HG03280 (cell line): ENCODE measurements around the gene DCBLD2.
"Not testable (repeated sequence)": the region's sequence is repeated elsewhere in the genome, so short reads cannot be mapped to it uniquely, and the experiment has no call there.

Experiments used
- ATAC-seq: cut with Tn5 transposase; IDR thresholded peaks from one replicate; pipeline ENCODE4 v1.9.1; 2021; ENCODE audit warnings: mild to moderate bottlenecking, moderate library complexity; ENCODE audit not compliant: unreplicated experiment

DCBLD2 gene

GRCh38 chr3:98839846-98840245, 61.6 kb downstream of the DCBLD2 start:
- ATAC-seq = no peak

DNA sequence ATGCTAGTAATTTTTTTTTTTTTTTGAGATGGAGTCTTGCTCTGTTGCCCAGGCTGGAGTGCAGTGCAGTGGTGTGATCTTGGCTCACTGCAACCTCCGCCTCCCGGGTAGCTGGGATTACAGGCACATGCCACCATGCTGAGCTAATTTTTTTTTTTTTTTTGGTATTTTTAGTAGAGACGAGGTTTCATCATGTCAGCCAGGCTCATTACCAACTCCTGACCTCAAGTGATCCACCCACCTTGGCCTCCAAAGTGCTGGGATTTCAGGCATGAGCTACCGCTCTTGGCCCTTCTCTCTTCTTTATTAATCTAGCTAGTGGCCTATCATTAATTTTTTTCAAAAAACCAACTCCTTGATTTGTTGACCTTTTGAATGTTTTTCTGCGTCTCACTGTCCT, 70.4 kb downstream of the DCBLD2 start:
- ATAC-seq = not testable (repeated sequence)

DNA sequence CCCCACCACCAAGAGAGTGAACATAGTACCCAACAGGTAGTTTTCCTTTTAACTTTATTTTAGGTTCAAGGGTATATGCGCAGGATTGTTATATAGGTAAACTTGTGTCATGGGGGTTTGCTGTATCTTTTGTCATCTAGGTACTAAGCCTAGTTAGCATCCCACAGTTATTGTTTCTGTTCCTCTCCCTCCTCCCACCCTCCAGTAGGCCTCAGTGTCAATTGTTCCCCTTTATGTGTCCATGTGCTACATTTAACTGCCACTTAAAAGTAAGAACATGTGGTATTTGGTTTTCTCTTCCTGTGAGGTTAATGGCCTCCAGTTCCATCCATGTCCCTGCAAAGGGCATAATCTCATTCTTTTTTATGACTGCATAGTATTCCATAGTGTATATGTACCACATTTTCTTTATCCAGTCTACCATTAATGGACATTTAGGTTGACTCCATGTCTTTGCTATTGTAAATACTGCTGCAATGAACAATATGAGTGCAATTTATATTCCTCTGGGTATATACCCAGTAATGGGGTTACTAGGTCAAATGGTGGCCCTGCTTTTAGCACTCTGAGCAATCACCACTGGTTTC, 72.2 kb downstream of the DCBLD2 start:
- no peak for ATAC-seq

- no peak for ATAC-seq
These were observed 74.1 kb downstream of the DCBLD2 start for GRCh38 chr3:98827221-98827920.

DNA sequence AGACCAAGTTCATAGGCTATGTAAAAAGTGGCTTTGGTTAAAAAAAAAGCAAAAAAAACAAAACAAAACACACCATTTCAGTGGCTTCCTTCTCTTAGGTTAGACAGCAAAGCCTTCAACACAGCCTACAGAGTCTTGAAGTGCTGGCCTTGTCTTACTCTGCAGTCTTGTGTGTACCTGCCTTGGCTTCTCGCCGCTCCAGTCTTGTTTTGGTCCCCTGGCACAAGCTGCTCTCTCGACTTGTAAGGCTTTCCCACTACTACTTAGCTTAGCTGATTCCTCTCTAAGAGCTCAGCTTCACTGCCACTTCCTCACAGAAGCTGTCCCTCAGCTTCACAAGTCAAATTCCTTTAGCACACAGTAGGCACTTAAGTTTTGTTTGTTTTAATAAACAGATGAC, 75.4 kb downstream of the DCBLD2 start:
- no peak for ATAC-seq

GRCh38 chr3:98824256-98824655, 77.2 kb downstream of the DCBLD2 start:
- ATAC-seq = no peak

- ATAC-seq = no peak
These were observed 77.7 kb downstream of the DCBLD2 start for GRCh38 chr3:98823791-98824190.

DNA sequence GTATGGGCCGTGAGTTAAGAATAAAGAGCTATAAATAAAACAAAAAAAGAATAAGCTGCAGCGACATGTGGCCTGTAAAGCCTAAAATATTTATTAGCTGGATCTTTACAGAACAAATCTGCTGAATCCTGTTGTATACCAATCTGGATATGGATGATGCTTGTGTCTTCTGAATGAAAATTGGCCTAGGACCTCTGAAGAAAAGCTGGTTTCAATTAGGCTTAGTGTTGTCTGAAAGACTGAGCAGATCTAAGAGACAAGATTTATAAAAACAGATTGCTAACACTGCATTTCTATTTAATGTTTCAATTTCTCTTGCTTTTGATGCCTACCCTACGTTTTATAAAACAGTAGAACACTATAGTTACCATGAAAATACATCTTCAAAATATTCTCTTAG, 80.4 kb downstream of the DCBLD2 start:
- ATAC-seq = no peak

DNA sequence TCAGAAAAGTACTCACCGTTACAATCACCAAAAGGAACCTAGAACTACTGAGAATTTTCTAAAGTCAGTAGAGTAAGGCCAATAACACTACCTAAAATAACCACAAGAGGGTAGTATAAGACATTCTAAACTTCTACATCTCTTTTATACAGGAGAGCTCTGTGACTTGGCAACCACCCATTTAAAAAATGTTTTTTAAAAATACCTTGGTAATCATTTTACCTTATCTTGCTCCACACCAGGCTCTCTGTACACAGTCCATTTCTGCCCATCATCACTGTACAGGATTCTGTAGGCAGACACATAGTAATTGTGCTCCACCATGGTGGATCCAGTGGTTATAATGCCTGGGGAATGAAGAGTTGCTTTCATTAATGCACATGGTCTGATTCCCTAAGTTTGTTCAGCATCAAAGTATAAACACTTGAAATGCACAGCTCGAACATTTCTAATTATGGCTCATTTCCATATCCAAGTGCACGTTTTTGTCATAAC, 83.9 kb downstream of the DCBLD2 start:
- ATAC-seq = peak; percentile 85

DNA sequence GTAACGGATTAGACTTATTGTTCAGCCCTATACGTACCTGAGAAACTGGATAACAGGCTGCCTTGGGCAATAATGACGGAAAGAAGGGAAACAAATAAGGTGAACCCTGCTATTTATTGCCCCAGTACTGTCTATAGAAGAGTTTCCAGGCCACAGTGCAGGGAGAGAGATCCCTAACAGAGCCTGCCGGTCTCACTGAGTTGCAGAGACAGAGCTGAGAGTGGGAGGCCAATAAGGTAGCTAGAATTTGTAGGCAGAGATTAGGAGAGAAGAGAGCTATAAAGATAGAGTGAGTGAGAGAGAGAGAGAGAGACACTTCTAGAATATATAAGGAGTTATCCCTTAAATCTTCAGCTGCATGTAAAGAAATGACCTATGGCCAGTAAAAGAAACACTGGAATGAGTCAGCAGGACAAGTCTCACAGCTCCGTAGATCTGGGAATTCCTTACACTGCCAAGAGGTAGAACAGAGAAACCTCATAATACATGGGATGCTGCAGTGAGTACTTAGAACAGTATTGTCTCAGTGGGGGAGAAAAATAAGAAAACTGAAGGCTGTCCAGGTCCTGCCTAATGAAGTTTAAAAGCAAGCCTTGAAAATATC, 86.6 kb downstream of the DCBLD2 start:
- no peak for ATAC-seq

DNA sequence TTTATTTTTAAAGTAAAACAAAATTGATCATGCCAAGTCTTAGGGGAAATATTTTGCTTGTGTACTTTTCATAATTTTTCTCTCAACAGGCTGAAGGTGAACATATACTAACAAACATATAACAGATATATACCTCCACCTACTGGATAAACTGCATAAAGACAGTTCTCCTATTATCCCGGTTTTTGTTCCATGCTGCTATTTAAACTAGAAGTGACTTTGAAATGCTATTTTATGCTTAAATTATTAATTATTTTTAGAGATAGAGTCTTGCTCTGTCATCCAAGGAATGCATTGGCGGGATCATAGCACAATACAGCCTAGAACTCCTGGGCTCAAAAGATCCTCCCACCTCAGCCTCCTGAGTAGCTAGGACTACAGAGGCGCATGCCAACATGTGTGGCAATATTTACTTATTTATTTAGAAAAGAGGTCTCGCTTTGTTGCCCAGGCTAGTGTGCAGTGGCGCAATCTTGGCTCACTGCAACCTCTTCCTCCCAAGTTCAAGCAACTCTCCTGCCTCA, 88.6 kb downstream of the DCBLD2 start:
- ATAC-seq = peak; percentile 46

GRCh38 chr3:98811048-98811447, 90.4 kb downstream of the DCBLD2 start:
- no peak for ATAC-seq

DNA sequence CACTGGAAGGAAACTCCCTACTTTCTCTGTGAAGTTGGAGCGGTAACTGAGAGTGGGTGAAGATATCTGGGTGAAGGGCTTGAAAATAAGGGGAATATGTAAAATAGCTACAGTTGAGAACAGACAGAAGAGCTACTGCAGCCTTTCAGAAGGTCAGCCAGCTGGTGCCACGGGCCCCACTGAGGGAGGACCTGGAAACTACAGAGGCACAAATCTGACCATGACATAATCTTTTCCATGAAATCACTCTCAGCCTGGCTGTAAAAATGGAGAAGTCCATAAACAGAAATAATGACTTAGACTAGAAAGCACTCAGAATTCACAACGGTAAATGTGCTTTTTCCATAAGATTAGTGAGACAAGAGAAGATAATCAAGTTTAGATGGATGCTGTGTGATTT, 91.9 kb downstream of the DCBLD2 start:
- ATAC-seq = no peak

- ATAC-seq = no peak
These were observed 93.4 kb downstream of the DCBLD2 start for GRCh38 chr3:98808071-98808470.

DNA sequence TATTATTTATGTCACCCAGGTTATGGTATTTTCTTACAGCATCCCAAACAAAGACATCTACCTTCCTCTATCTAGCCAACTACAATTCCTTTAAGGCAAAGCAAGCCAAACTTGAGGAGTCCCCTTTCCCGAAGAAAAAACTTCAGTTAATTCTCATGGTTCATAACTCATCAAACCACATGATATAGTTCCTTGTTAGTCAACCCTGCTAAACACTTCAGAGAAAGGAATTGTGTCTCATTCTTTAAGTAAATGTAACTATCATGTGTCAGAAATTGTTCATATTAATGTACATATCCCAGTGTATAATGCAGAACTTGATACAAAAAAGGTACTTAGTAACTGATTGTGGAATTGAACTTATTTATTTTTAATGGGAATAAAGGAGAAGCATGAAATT, 93.9 kb downstream of the DCBLD2 start:
- no peak for ATAC-seq

- ATAC-seq = no peak
These were observed 94.5 kb downstream of the DCBLD2 start for GRCh38 chr3:98807011-98807410.

GRCh38 chr3:98806521-98806920, 95.0 kb downstream of the DCBLD2 start:
- no peak for ATAC-seq

DNA sequence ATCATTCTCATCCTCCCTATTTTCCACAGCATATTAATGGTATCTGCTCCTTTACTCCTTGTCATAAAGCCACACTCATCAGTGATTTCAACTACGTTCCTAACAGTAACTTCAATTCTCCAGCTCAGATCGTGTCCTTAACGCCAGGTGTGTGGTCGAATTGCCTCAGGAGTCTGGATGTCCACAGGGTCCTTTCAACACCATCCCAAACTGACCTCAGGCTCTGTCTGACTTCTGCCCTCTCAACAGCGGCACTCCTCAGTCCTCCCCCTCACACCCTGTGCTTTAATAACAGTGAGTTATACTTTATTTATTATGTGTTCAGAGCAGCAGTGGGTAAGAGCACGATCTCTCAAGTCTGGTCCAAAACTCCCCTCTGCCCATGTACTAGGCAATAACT, 95.9 kb downstream of the DCBLD2 start:
- no peak for ATAC-seq

DNA sequence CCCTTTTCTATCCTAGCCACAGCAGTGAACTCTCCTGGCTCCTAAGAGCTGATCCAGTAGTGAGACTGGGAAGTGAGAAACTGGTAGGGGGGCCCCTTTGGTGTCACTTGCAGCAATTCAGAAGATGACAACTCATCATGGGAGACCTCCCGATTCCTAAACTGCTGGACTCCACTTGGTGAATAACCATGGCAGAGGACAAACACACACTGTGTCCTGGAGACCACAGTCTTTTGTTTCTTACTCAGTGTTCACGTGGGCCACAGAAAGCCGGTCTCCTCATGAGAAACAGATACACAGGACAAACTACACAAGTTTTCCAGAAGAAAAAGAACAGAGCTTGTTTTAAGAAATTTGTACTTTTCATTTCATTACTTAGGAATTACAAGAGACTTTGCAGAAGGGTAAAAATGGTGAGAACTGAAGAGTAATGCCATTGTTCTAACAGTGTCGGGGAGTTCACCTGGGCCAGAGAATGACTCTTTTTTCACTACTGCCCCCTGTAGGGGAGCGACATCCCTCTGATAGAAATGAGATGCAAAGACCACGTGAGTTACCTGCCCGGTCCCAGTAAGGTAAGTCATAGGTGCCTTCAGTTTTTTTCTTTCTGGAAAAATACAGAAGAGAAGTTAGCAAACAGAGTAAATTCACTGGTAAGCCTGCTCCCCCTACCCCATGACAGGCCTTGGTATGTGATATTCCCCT, 100.3 kb downstream of the DCBLD2 start:
- no peak for ATAC-seq

DNA sequence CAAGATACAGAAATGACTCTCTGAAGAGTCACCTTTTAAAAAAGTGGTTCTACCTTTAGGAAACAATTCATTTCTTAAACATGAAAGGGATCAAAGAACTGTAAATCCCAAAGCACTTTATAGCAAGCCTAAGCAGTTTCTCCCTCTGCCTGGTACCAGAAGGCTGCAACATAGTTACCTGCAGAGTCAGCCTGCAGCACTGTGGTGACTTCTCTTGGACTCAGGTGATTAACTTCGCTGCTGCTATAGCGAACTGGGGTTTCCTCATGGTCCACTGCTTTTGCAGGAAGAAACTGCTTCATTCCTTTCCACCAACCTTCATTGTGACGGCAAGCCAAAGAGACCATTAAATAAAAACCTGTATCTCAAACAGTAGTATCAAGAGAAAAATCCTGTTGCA, 101.1 kb downstream of the DCBLD2 start:
- ATAC-seq = no peak

DNA sequence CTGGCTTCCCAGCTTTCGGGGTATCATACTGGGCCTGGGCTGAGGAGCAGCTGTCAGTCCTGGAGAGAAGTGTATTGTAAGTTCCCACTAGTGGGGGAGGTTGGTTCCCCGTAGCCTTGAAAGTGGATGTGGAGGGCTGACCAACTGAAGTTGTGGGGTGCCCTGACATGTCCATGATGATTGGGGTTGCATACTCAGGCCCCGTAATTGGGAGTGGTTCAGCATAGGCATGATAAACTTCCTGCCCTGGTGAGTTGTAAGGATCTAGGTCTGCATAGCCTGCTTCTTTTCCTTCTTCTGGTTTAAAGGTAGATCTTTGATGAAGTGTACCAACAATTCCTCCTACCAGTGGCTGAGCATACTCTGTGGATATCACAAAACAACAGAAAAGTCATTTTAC, 102.0 kb downstream of the DCBLD2 start:
- ATAC-seq = no peak
